Fibroblast of villous mesenchyme (primary cell): ENCODE measurements around the gene MBOAT1. TPM values are rescaled to one million over a fixed set of nuclear protein-coding genes. Genes with fewer than 3 reads are reported as not detected.
A peak's percentile ranks its signal among the peaks of the same experiment; 100 is the strongest.

Source experiments
- DNase-seq: peaks from one replicate; pipeline ENCODE4 v3.0.0-alpha.2; 2010; ENCODE audit warnings: low read depth
- H3K4me3 ChIP-seq: 2 replicates; pipeline ENCODE4 v1.5.1; 2011; ENCODE audit warnings: low read depth, mild to moderate bottlenecking, low read length
- CTCF ChIP-seq: IDR thresholded peaks from 2 replicates; pipeline ENCODE4 v1.5.1; 2012; ENCODE audit warnings: low read depth, mild to moderate bottlenecking, low read length; ENCODE audit not compliant: insufficient read depth
- total RNA-seq: library from RNA; depleted of rRNA; stranded (reverse); fragments of >200 nt; gene quantifications from 2 replicates; pipeline ENCODE4 v1.2.3, GENCODE V29; 2012

Gene MBOAT1
- total RNA-seq, 1 donor: 22.9 TPM

GRCh38 chr6:20167601-20168000 lies 44.7 kb downstream of the MBOAT1 start:
- no peak for TF ChIP-seq CTCF
- no peak overlapping the region for H3K4me3 ChIP-seq
- DNase-seq: no peak

- TF ChIP-seq CTCF: no peak
Observed at GRCh38 chr6:20166210-20166609, 46.1 kb downstream of the MBOAT1 start.

GRCh38 chr6:20162515-20162914 lies 49.8 kb downstream of the MBOAT1 start:
- no peak for TF ChIP-seq CTCF
- no peak overlapping the region for H3K4me3 ChIP-seq
- DNase-seq: no peak

More at GRCh38 chr6:20166210-20166609, 46.1 kb downstream of the MBOAT1 start:
- H3K4me3 ChIP-seq: no peak overlapping the region
- no peak for DNase-seq

GRCh38 chr6:20160541-20161283 lies 51.6 kb downstream of the MBOAT1 start:
- TF ChIP-seq CTCF: no peak
- no peak for DNase-seq
- no peak overlapping the region for H3K4me3 ChIP-seq

GRCh38 chr6:20159781-20160540 lies 52.3 kb downstream of the MBOAT1 start:
- peak; percentile 67 for DNase-seq

GRCh38 chr6:20159098-20159497 lies 53.2 kb downstream of the MBOAT1 start:
- H3K4me3 ChIP-seq: no peak overlapping the region
- no peak for TF ChIP-seq CTCF
- DNase-seq: no peak

More at GRCh38 chr6:20159781-20160540, 52.3 kb downstream of the MBOAT1 start:
- no peak overlapping the region for H3K4me3 ChIP-seq
- no peak for TF ChIP-seq CTCF
